A549 treated with AZD2906 at 1 μM for 4 hours (cell line): ENCODE data around the gene SLC10A6. TPM values are rescaled to one million over a fixed set of nuclear protein-coding genes. Genes with fewer than 3 reads are reported as not detected.

ENCODE experiments used
- total RNA-seq: library from RNA; stranded (reverse); fragments of 200-300 nt; extraction: Qiagen RNA extraction; gene quantifications from 5 replicates; pipeline ENCODE4 v1.2.3, GENCODE V29; 2022

Gene SLC10A6, protein sequence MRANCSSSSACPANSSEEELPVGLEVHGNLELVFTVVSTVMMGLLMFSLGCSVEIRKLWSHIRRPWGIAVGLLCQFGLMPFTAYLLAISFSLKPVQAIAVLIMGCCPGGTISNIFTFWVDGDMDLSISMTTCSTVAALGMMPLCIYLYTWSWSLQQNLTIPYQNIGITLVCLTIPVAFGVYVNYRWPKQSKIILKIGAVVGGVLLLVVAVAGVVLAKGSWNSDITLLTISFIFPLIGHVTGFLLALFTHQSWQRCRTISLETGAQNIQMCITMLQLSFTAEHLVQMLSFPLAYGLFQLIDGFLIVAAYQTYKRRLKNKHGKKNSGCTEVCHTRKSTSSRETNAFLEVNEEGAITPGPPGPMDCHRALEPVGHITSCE
- not detected in 5 replicates for total RNA-seq

GRCh38 chr4:86848732-86849619 is at the start of gene SLC10A6:
TSS of gene SLC10A6 (minus strand) at chr4:86849384. CDS start at chr4:86849115, 269 bp downstream.

GRCh38 chr4:86891762-86892635 is 42.8 kb upstream of the SLC10A6 start, which contains the start of gene C4orf36:
TSS of gene C4orf36 (minus strand) at chr4:86892422. CDS start at chr4:86891520, 902 bp downstream.

Other genes with a start within 250 kb of the SLC10A6 start
- 0.77 to 1.7 TPM (median 1.4 TPM) in 5 replicates for gene C4orf36, start 43.0 kb upstream of the SLC10A6 start, total RNA-seq
- 7.7 to 13.2 TPM (median 11.6 TPM) in 5 replicates for gene AFF1, start 85.6 kb upstream of the SLC10A6 start, total RNA-seq